Heart right ventricle (tissue), 16 donors: Measurements from ENCODE around the gene ZSWIM2. TPM values are rescaled to one million over a fixed set of nuclear protein-coding genes. Genes with fewer than 3 reads are reported as not detected.

ENCODE experiments used
- ATAC-seq, 8 donors: fragments of 200-7000 bp; cut with Tn5 transposase; one replicate each; pipeline ENCODE4 v1.9.1; 2020; ENCODE audit warnings: mild to moderate bottlenecking in 8 of 8, moderate library complexity in 8 of 8, moderate number of reproducible peaks in 1 of 8
- DNase-seq, 2 donors: peaks; one replicate each; pipeline ENCODE4 v3.0.0-alpha.2; 2020
- H3K27ac ChIP-seq, 10 donors: fragments of 200-600 bp; sonication (generic) in 2 of 10; one replicate each; pipeline versions ENCODE4 v1.5.0 to v1.8.0; 2020 to 2022; ENCODE audit warnings: mild to moderate bottlenecking in 3 of 10
- H3K27me3 ChIP-seq, 7 donors: fragments of 200-600 bp; one replicate each; pipeline ENCODE4 v1.8.0; 2021 to 2022; ENCODE audit warnings: mild to moderate bottlenecking in 2 of 7
- H3K36me3 ChIP-seq, 9 donors: fragments of 200-600 bp; sonication (generic) in 1 of 9; one replicate each; pipeline versions ENCODE4 v1.5.0 to v1.8.0; 2020 to 2022; ENCODE audit warnings: mild to moderate bottlenecking in 2 of 9
- H3K4me1 ChIP-seq, 9 donors: fragments of 200-600 bp; sonication (generic) in 1 of 9; one replicate each; pipeline versions ENCODE4 v1.5.0 to v1.8.0; 2020 to 2022; ENCODE audit warnings: mild to moderate bottlenecking in 4 of 9
- H3K4me3 ChIP-seq, 10 donors: fragments of 200-600 bp; sonication (generic) in 2 of 10; one replicate each; pipeline versions ENCODE4 v1.5.0 to v1.8.0; 2020 to 2022; ENCODE audit warnings: mild to moderate bottlenecking in 7 of 10, moderate library complexity in 2 of 10
- H3K9me3 ChIP-seq, 11 donors: fragments of 200-600 bp in 10 of 11; sonication (generic) in 2 of 11; one replicate each; pipeline versions ENCODE4 v1.5.0 to v1.8.0; 2013 to 2022; ENCODE audit warnings: mild to moderate bottlenecking in 2 of 11, control low read depth in 1 of 11, moderate library complexity in 1 of 11
- CTCF ChIP-seq, 9 donors: fragments of 200-600 bp; sonication (generic) in 2 of 9; IDR thresholded peaks; one replicate each; pipeline versions ENCODE4 v1.5.0 to v1.8.0; 2021 to 2022; ENCODE audit warnings: antibody characterized with exemption in 9 of 9, mild to moderate bottlenecking in 5 of 9, moderate library complexity in 1 of 9
- WGBS, 2 donors: extraction: QIAGEN DNeasy Blood & Tissue Kit; methylation state at CpG; one replicate each; pipeline ENCODE4 v1.1.7; 2013; ENCODE audit warnings: inconsistent platforms in 1 of 2; 5-methylcytosine and 5-hydroxymethylcytosine counted together
- intact Hi-C, 10 donors: fragments of 100-400 bp; cut with DNase I; formaldehyde crosslinking; loops; one replicate each; pipeline versions ENCODE4 v1.11.1 to v1.14.2; 2022
- polyA plus RNA-seq, 2 donors: library from polyadenylated mRNA; stranded (reverse); fragments of 200-250 nt; gene quantifications; one replicate each; pipeline ENCODE4 v1.2.3, GENCODE V29; 2013
- total RNA-seq, 10 donors: library from RNA; stranded (reverse); fragmentation: NEBNext Ultra II Directional in 3 of 10; extraction: Animal tissue kit (Norgen Biotek cat#: 25700) in 3 of 10; gene quantifications; one replicate each; pipeline versions ENCODE4 v1.2.1 to v1.2.4, GENCODE V29; 2021 to 2023
- donor health status: Arrhythmogenic right ventricular cardiomyopathy.
- donor health status: ischemic (EF 13 %, LVEDD 7.1; RV severe dilation, severe dysfunction).
- donor health status: healthy with polysubstance abuse.
- donor health status: DM: no; HTN: yes; CAD: no.
- donor health status: DM: no; HTN: no; CAD: no.
- donor health status: ischemic (EF 25% LVEDD 6.9; RV normal size, moderate dysfunction).
- donor health status: ischemic (EF 25% LVEDD 5.7; RV mildly dilated, moderate dysfunction).
- donor health status: healthy.
- donor health status: DM: yes; HTN: yes; CAD: no.
- donor health status: Ischemic cardiomyopathy.
- donor health status: ischemic (EF 35%, LVEDD 5.7; RV mildly dilated, moderate dysfunction).
- donor health status: nonischemic (EF 11% LVEDD 7.7; RV severe dilation, severe dysfunction).
- donor health status: DM: yes; HTN: yes; CAD: no.
- donor health status: PGD.
- donor health status: ischemic (EF 29% LVEDD 5.4; RV normal size, mild dysfunction).
- donor health status: nonischemic (EF 23%, LVEDD 6.1; RV moderate dilation, normal function).

The ZSWIM2 gene
- total and polyA plus RNA-seq, 12 donors: not detected

GRCh38 chr2:186784930-186785329 lies 64.0 kb downstream of the ZSWIM2 start:
- no peak for DNase-seq
- Histone ChIP-seq H3K27me3 (no peaks in the 10 kb centered on the region), H3K4me3 (no peak overlapping the region), H3K27ac (no peak overlapping the region), H3K36me3 (no peaks in the 10 kb centered on the region), H3K9me3 (peaks cover 0 to 74% (median 22%) of the 10 kb centered on the region in 11 donors), H3K4me1 (no peaks in the 10 kb centered on the region)
- ATAC-seq: no peak
- intact Hi-C loops: no loop called here
- WGBS, 2 donors: 87 to 88% methylated on average over 4 of the region's 4 CpGs
- TF ChIP-seq CTCF (IDR thresholded peaks at IDR 0.05): no peak

GRCh38 chr2:186783254-186783653 lies 65.7 kb downstream of the ZSWIM2 start:
- Histone ChIP-seq H3K4me1 (no peaks in the 10 kb centered on the region), H3K36me3 (no peaks in the 10 kb centered on the region), H3K9me3 (peaks cover 0 to 62% (median 15%) of the 10 kb centered on the region in 11 donors), H3K4me3 (no peak overlapping the region), H3K27me3 (no peaks in the 10 kb centered on the region), H3K27ac (no peak overlapping the region)
- intact Hi-C loops: no loop called here
- TF ChIP-seq CTCF (IDR thresholded peaks at IDR 0.05): no peak
- ATAC-seq: no peak
- DNase-seq: no peak

- no peaks in the 10 kb centered on the region for H3K27me3 ChIP-seq
- no peak for ATAC-seq
- 50 to 53% methylated on average over 4 of the region's 4 CpGs for WGBS, 2 donors
These were observed 68.2 kb downstream of the ZSWIM2 start for GRCh38 chr2:186780701-186781316.

More at GRCh38 chr2:186780701-186781316, 68.2 kb downstream of the ZSWIM2 start:
- H3K9me3 ChIP-seq: peaks cover 0 to 47% (median 15%) of the 10 kb centered on the region in 11 donors
- DNase-seq: no peak
- H3K27ac ChIP-seq: no peak overlapping the region
- no peak for TF ChIP-seq CTCF (IDR thresholded peaks at IDR 0.05)
- intact Hi-C loops: no loop called here
- H3K4me3 ChIP-seq: no peak overlapping the region
- H3K4me1 ChIP-seq: no peaks in the 10 kb centered on the region
- H3K36me3 ChIP-seq: no peaks in the 10 kb centered on the region

Other genes with a start within 250 kb of the ZSWIM2 start
- gene FAM171B, start 155.1 kb downstream of the ZSWIM2 start, total RNA-seq: 1 to 10 TPM; 1.5 to 3.7 (median 2.1) TPM
- 1 to 10 TPM in 1 of 2 donors, under 1 TPM in 1; 0.51 to 1.1 TPM for gene FAM171B, start 155.1 kb downstream of the ZSWIM2 start, polyA plus RNA-seq